Heart right ventricle (tissue), 16 donors: ENCODE measurements around the gene OPN3. TPM values are rescaled to one million over a fixed set of nuclear protein-coding genes. Genes with fewer than 3 reads are reported as not detected.

Source experiments
- ATAC-seq, 8 donors: fragments of 200-7000 bp; cut with Tn5 transposase; one replicate each; pipeline ENCODE4 v1.9.1; 2020; ENCODE audit warnings: mild to moderate bottlenecking in 8 of 8, moderate library complexity in 8 of 8, moderate number of reproducible peaks in 1 of 8
- DNase-seq, 2 donors: peaks; one replicate each; pipeline ENCODE4 v3.0.0-alpha.2; 2020
- H3K27ac ChIP-seq, 10 donors: fragments of 200-600 bp; sonication (generic) in 2 of 10; one replicate each; pipeline versions ENCODE4 v1.5.0 to v1.8.0; 2020 to 2022; ENCODE audit warnings: mild to moderate bottlenecking in 3 of 10
- H3K27me3 ChIP-seq, 7 donors: fragments of 200-600 bp; one replicate each; pipeline ENCODE4 v1.8.0; 2021 to 2022; ENCODE audit warnings: mild to moderate bottlenecking in 2 of 7
- H3K36me3 ChIP-seq, 9 donors: fragments of 200-600 bp; sonication (generic) in 1 of 9; one replicate each; pipeline versions ENCODE4 v1.5.0 to v1.8.0; 2020 to 2022; ENCODE audit warnings: mild to moderate bottlenecking in 2 of 9
- H3K4me1 ChIP-seq, 9 donors: fragments of 200-600 bp; sonication (generic) in 1 of 9; one replicate each; pipeline versions ENCODE4 v1.5.0 to v1.8.0; 2020 to 2022; ENCODE audit warnings: mild to moderate bottlenecking in 4 of 9
- H3K4me3 ChIP-seq, 10 donors: fragments of 200-600 bp; sonication (generic) in 2 of 10; one replicate each; pipeline versions ENCODE4 v1.5.0 to v1.8.0; 2020 to 2022; ENCODE audit warnings: mild to moderate bottlenecking in 7 of 10, moderate library complexity in 2 of 10
- H3K9me3 ChIP-seq, 11 donors: fragments of 200-600 bp in 10 of 11; sonication (generic) in 2 of 11; one replicate each; pipeline versions ENCODE4 v1.5.0 to v1.8.0; 2013 to 2022; ENCODE audit warnings: mild to moderate bottlenecking in 2 of 11, control low read depth in 1 of 11, moderate library complexity in 1 of 11
- CTCF ChIP-seq, 9 donors: fragments of 200-600 bp; sonication (generic) in 2 of 9; IDR thresholded peaks; one replicate each; pipeline versions ENCODE4 v1.5.0 to v1.8.0; 2021 to 2022; ENCODE audit warnings: antibody characterized with exemption in 9 of 9, mild to moderate bottlenecking in 5 of 9, moderate library complexity in 1 of 9
- WGBS, 2 donors: extraction: QIAGEN DNeasy Blood & Tissue Kit; methylation state at CpG; one replicate each; pipeline ENCODE4 v1.1.7; 2013; ENCODE audit warnings: inconsistent platforms in 1 of 2; 5-methylcytosine and 5-hydroxymethylcytosine counted together
- intact Hi-C, 10 donors: fragments of 100-400 bp; cut with DNase I; formaldehyde crosslinking; loops; one replicate each; pipeline versions ENCODE4 v1.11.1 to v1.14.2; 2022
- polyA plus RNA-seq, 2 donors: library from polyadenylated mRNA; stranded (reverse); fragments of 200-250 nt; gene quantifications; one replicate each; pipeline ENCODE4 v1.2.3, GENCODE V29; 2013
- total RNA-seq, 10 donors: library from RNA; stranded (reverse); fragmentation: NEBNext Ultra II Directional in 3 of 10; extraction: Animal tissue kit (Norgen Biotek cat#: 25700) in 3 of 10; gene quantifications; one replicate each; pipeline versions ENCODE4 v1.2.1 to v1.2.4, GENCODE V29; 2021 to 2023
- donor health status: Arrhythmogenic right ventricular cardiomyopathy.
- donor health status: ischemic (EF 13 %, LVEDD 7.1; RV severe dilation, severe dysfunction).
- donor health status: healthy with polysubstance abuse.
- donor health status: DM: no; HTN: yes; CAD: no.
- donor health status: DM: no; HTN: no; CAD: no.
- donor health status: ischemic (EF 25% LVEDD 6.9; RV normal size, moderate dysfunction).
- donor health status: ischemic (EF 25% LVEDD 5.7; RV mildly dilated, moderate dysfunction).
- donor health status: healthy.
- donor health status: DM: yes; HTN: yes; CAD: no.
- donor health status: Ischemic cardiomyopathy.
- donor health status: ischemic (EF 35%, LVEDD 5.7; RV mildly dilated, moderate dysfunction).
- donor health status: nonischemic (EF 11% LVEDD 7.7; RV severe dilation, severe dysfunction).
- donor health status: DM: yes; HTN: yes; CAD: no.
- donor health status: PGD.
- donor health status: ischemic (EF 29% LVEDD 5.4; RV normal size, mild dysfunction).
- donor health status: nonischemic (EF 23%, LVEDD 6.1; RV moderate dilation, normal function).

The OPN3 gene
- total and polyA plus RNA-seq, 12 donors = 3.3 to 9.1 (median 5.2) TPM

DNA sequence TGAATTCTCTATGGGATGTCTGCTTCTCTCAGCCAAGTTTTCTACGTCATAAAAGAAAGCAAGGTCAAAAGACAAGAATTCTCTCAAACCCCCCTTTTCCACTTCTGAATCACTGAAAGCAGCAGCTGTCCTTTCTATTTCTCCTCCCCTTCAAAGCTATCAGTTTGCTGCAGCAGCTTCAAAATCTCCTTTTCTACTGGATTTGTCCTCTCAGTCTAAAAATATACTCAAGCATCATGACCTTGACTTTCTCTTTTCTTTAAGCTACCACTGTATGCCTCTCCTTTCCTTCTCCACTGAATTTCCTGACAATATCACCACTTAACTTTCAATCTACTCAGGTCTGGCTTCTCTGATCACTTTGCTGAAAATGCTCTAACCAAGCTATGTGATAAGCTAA, 13.8 kb upstream of the OPN3 start:
- no peak overlapping the region for H3K27ac ChIP-seq
- no peak for ATAC-seq
- no peaks in the 10 kb centered on the region for H3K4me1 ChIP-seq
- H3K9me3 ChIP-seq = peaks cover 0 to 3% (median 0%) of the 10 kb centered on the region in 11 donors
- H3K36me3 ChIP-seq = no peaks in the 10 kb centered on the region
- no peak for TF ChIP-seq CTCF (IDR thresholded peaks at IDR 0.05)
- intact Hi-C loops = no loop called here
- peaks cover 0 to 4% (median 0%) of the 10 kb centered on the region in 7 donors for H3K27me3 ChIP-seq
- no peak overlapping the region for H3K4me3 ChIP-seq
- DNase-seq = no peak
- WGBS, 2 donors = 48 to 49% methylated on average over 1 of the region's 1 CpG

DNA sequence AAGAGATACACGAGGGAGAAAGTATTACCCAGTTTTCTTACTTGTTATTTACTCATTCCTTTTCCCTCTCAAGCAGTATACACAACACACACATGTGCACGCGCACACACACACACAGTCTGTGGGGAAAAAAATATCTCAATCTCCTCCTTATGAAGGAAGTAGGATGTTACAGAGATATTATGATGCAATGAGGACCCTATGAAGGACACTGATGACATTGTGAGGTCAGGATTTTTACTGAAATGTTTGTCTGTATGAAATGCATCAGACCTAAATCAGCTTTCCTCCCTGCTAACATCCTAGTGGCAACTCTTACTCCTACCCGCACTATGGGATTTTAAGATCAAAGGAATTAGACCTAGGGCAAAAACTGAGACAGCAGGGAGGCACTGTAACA, 11.8 kb upstream of the OPN3 start, which contains the start of gene WDR64:
Gene WDR64, plus strand, starts transcription at position 270 of the 400 bp plus-strand sequence. CDS start 204 bp downstream, outside the sequence.
- Histone ChIP-seq H3K4me1 (no peaks in the 10 kb centered on the region), H3K27ac (no peak within 1 kb of the TSS), H3K36me3 (no peaks in the 10 kb centered on the region), H3K4me3 (no peak within 1 kb of the TSS), H3K27me3 (peaks cover 0 to 4% (median 0%) of the 10 kb centered on the region in 7 donors), H3K9me3 (peaks cover 0 to 5% (median 0%) of the 10 kb centered on the region in 11 donors)
- no peak for DNase-seq
- ATAC-seq = no peak
- WGBS, 2 donors = 90 to 95% methylated on average over 4 of the region's 4 CpGs
- no peak for TF ChIP-seq CTCF (IDR thresholded peaks at IDR 0.05)
- intact Hi-C loops = no loop called here

DNA sequence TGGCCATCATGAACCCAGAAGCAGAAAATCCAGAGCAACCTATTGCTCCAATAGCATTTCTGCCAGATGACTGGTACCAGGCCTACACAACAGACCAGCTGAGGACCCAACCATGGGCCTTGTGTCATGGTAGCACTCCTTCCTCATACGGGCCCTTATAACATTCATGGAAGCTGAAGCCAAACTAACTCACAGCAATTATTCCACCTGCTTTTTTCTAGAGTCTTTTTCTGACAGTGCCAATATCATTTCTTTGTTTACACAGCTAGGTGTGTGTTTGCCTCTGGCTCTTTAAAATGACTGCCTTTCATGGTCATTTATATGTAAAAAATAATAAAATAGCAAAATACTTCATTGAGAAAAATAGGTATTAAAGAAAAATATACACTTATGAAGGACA, 8.0 kb upstream of the OPN3 start:
- DNase-seq = no peak
- intact Hi-C loops = loop anchor here in 1 of 10 donors (10.0 kb wide), 1 partner anchor 197 kb away; the partner anchor contains the start of gene EXO1
- peaks cover 0 to 5% (median 0%) of the 10 kb centered on the region in 11 donors for H3K9me3 ChIP-seq
- no peaks in the 10 kb centered on the region for H3K36me3 ChIP-seq
- H3K27ac ChIP-seq = no peak overlapping the region
- H3K4me1 ChIP-seq = no peaks in the 10 kb centered on the region
- WGBS, 2 donors = 91 to 96% methylated on average over 1 of the region's 1 CpG
- H3K27me3 ChIP-seq = peaks cover 0 to 4% (median 0%) of the 10 kb centered on the region in 7 donors
- ATAC-seq = no peak
- TF ChIP-seq CTCF (IDR thresholded peaks at IDR 0.05) = no peak
- no peak overlapping the region for H3K4me3 ChIP-seq

DNA sequence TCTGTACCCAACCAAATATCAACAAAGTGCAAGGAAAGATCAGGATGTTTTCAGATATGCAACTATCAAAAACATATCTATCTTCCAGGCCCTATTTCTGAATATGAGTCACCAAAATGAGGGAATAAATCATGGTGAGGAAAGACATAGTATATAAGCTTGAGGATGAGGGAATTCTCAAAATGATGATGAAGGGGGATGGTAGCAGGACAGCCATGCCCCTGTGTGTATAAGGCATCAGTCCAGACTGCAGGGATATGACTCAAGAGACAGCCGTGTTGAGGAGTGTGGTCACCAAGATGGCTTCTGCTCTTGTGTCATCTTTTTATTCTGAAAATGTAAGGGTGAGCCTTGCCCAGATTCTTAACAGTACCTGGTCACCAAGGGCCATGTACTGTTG, 7.5 kb upstream of the OPN3 start:
- DNase-seq (no peak), ATAC-seq (no peak)
- TF ChIP-seq CTCF (IDR thresholded peaks at IDR 0.05) = no peak
- H3K27me3 ChIP-seq = peaks cover 0 to 4% (median 0%) of the 10 kb centered on the region in 7 donors
- H3K4me1 ChIP-seq = no peaks in the 10 kb centered on the region
- H3K36me3 ChIP-seq = no peaks in the 10 kb centered on the region
- intact Hi-C loops = loop anchor here in 1 of 10 donors (10.0 kb wide), 1 partner anchor 197 kb away; the partner anchor contains the start of gene EXO1
- H3K4me3 ChIP-seq = no peak overlapping the region
- H3K9me3 ChIP-seq = peaks cover 0 to 8% (median 0%) of the 10 kb centered on the region in 11 donors
- H3K27ac ChIP-seq = no peak overlapping the region
- WGBS, 2 donors = 71 to 85% methylated on average over 1 of the region's 1 CpG
